ENCODE results near the gene PDZRN3. TPM values are rescaled to one million over a fixed set of nuclear protein-coding genes. Genes with fewer than 3 reads are reported as not detected.

Gene PDZRN3
- total RNA-seq, 1 experiment from 2014 or later, result 12.5 TPM

DNA sequence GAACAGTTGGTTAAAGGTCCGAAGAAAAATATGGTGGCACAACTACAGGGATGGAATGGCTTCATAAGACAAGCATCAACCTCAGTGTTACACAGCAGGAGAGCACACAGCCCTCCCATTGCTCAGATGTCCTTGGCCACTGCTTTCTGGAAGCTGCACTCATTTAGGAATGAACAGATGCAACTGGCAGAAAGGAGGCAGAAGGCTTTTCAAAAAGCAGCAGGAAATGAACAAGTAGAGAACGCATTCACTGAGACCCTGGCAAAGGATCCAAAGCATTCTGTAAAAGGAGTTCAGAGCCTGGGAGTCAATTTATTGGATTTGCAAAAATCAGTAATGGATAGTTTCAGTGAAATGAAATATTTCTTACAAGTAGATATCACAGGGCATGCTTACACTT lies 101.1 kb downstream of the PDZRN3 start:
- Mint-ChIP-seq H3K27ac (ENCODE audit: unreplicated experiment) (no peak overlapping the region), H3K4me1 (ENCODE audit: low read depth, unreplicated experiment) (peaks cover 4% of the 10 kb centered on the region), H3K27me3 (ENCODE audit: insufficient read depth, unreplicated experiment) (no peaks in the 10 kb centered on the region), H3K36me3 (ENCODE audit: insufficient read depth, unreplicated experiment) (no peaks in the 10 kb centered on the region), H3K9me3 (ENCODE audit: unreplicated experiment) (no peaks in the 10 kb centered on the region), H3K4me3 (ENCODE audit: unreplicated experiment) (no peak overlapping the region)
- H3K4me3 ChIP-seq (ENCODE audit: low read depth, low read length), result no peak overlapping the region
- H3K27me3 ChIP-seq (replicated peaks; ENCODE audit: control insufficient read depth, insufficient read depth, low read length), result no peaks in the 10 kb centered on the region
- intact Hi-C loops (cut with micrococcal nuclease; ENCODE audit: unreplicated experiment), result no loop called here
- no peak for DNase-seq
- H3K4me1 ChIP-seq, result no peaks in the 10 kb centered on the region
- peaks cover 2% of the 10 kb centered on the region; the same call in 1 of the 2 replicates for H3K36me3 ChIP-seq (ENCODE audit: control insufficient read depth, insufficient read depth, low read length)
- no peak for TF ChIP-seq CTCF (IDR thresholded peaks at IDR 0.05; ENCODE audit: insufficient read depth in 1 of 2, low read depth in 1 of 2, low read length in 1 of 2, severe bottlenecking in 1 of 2, unreplicated experiment in 1 of 2)
- ChIA-PET CTCF (no interaction called here), POLR2A (no interaction called here)
- no TSS peak for BruUV-seq (replicated peaks)
- H3K9me3 ChIP-seq, result no peaks in the 10 kb centered on the region; the same call in 1 of the 2 replicates

DNA sequence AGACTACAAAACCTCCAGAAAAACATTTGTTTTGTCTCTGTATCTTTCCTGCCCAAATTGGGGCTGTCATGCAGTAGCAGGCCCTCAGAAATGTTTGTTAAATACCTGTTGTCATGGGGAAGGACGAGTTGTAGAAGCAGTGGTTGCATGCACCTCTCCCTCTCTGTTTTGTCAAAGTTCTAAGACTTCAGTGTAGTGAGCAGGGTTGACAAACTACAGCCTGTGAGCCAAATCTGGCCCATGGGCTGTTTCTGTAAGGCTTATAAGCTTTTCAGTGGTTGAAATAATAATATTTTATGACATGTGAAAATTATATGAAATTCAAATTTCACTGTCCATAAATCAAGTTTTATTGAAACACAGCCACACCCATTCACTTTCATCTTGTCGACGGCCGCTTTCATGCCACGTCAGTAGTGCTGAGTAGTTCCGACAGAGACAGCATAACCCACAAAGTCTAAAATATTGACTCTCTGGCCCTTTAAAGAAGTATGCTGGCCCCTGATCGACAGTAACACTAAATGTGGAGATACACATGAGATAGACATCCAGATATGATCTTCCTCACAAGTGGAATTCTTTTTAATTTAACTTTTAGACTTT lies 102.9 kb downstream of the PDZRN3 start:
- Mint-ChIP-seq H3K4me1 (ENCODE audit: low read depth, unreplicated experiment) (no peaks in the 10 kb centered on the region), H3K9me3 (ENCODE audit: unreplicated experiment) (no peaks in the 10 kb centered on the region), H3K36me3 (ENCODE audit: insufficient read depth, unreplicated experiment) (no peaks in the 10 kb centered on the region), H3K4me3 (ENCODE audit: unreplicated experiment) (no peak overlapping the region), H3K27me3 (ENCODE audit: insufficient read depth, unreplicated experiment) (no peaks in the 10 kb centered on the region), H3K27ac (ENCODE audit: unreplicated experiment) (no peak overlapping the region)
- no peaks in the 10 kb centered on the region for H3K4me1 ChIP-seq
- intact Hi-C loops (cut with micrococcal nuclease; ENCODE audit: unreplicated experiment), result no loop called here
- H3K9me3 ChIP-seq, result no peaks in the 10 kb centered on the region; the same call in 1 of the 2 replicates
- ChIA-PET POLR2A (no interaction called here), CTCF (no interaction called here)
- DNase-seq, result no peak
- H3K36me3 ChIP-seq (ENCODE audit: control insufficient read depth, insufficient read depth, low read length), result peaks cover 2% of the 10 kb centered on the region; the same call in 1 of the 2 replicates
- no peak for TF ChIP-seq CTCF (IDR thresholded peaks at IDR 0.05; ENCODE audit: insufficient read depth in 1 of 2, low read depth in 1 of 2, low read length in 1 of 2, severe bottlenecking in 1 of 2, unreplicated experiment in 1 of 2)
- no peak overlapping the region for H3K4me3 ChIP-seq (ENCODE audit: low read depth, low read length)
- no peaks in the 10 kb centered on the region for H3K27me3 ChIP-seq (replicated peaks; ENCODE audit: control insufficient read depth, insufficient read depth, low read length)
- no TSS peak for BruUV-seq (replicated peaks)

GRCh38 chr3:73520931-73521461 lies 103.7 kb downstream of the PDZRN3 start:
- H3K36me3 ChIP-seq (ENCODE audit: control insufficient read depth, insufficient read depth, low read length), result peaks cover 2% of the 10 kb centered on the region; the same call in 1 of the 2 replicates
- POLR2A ChIA-PET, result no interaction called here
- Mint-ChIP-seq H3K4me1 (ENCODE audit: low read depth, unreplicated experiment) (no peaks in the 10 kb centered on the region), H3K27ac (ENCODE audit: unreplicated experiment) (no peak overlapping the region), H3K4me3 (ENCODE audit: unreplicated experiment) (no peak overlapping the region), H3K36me3 (ENCODE audit: insufficient read depth, unreplicated experiment) (no peaks in the 10 kb centered on the region), H3K27me3 (ENCODE audit: insufficient read depth, unreplicated experiment) (no peaks in the 10 kb centered on the region), H3K9me3 (ENCODE audit: unreplicated experiment) (no peaks in the 10 kb centered on the region)
- intact Hi-C loops (cut with micrococcal nuclease; ENCODE audit: unreplicated experiment), result no loop called here
- CTCF ChIA-PET, result no interaction called here
- no peaks in the 10 kb centered on the region for H3K27me3 ChIP-seq (replicated peaks; ENCODE audit: control insufficient read depth, insufficient read depth, low read length)
- BruUV-seq (replicated peaks), result no TSS peak
- no peaks in the 10 kb centered on the region for H3K4me1 ChIP-seq
- no peak for TF ChIP-seq CTCF (IDR thresholded peaks at IDR 0.05; ENCODE audit: insufficient read depth in 1 of 2, low read depth in 1 of 2, low read length in 1 of 2, severe bottlenecking in 1 of 2, unreplicated experiment in 1 of 2)
- no peak for DNase-seq
- no peak overlapping the region for H3K4me3 ChIP-seq (ENCODE audit: low read depth, low read length)
- no peaks in the 10 kb centered on the region; the same call in 1 of the 2 replicates for H3K9me3 ChIP-seq
